Effector CD4-positive, alpha-beta T cell (primary cell): Measurements from ENCODE around the gene CLDN15.
A peak's percentile ranks its signal among the peaks of the same experiment; 100 is the strongest.
"Not testable (repeated sequence)": the region's sequence is repeated elsewhere in the genome, so short reads cannot be mapped to it uniquely, and the experiment has no call there.

Experiments used
- DNase-seq: peaks from one replicate; pipeline ENCODE4 v3.0.0-alpha.2; 2020
- total RNA-seq: gene quantifications from one replicate; lab custom pipeline; 2026; lab: John Stamatoyannopoulos, UW

Gene CLDN15, protein sequence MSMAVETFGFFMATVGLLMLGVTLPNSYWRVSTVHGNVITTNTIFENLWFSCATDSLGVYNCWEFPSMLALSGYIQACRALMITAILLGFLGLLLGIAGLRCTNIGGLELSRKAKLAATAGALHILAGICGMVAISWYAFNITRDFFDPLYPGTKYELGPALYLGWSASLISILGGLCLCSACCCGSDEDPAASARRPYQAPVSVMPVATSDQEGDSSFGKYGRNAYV
- 29.1 reads per million, percentile 55 among the genes with 10 or more reads in this experiment for total RNA-seq

- DNase-seq = no peak
Measured at GRCh38 chr7:101237206-101238067, at the start of gene CLDN15. Gene CLDN15, minus strand, starts transcription at chr7:101237802. Its CDS starts 221 bp downstream, at chr7:101237581.

- DNase-seq = no peak
Measured at GRCh38 chr7:101287032-101287431, 49.4 kb upstream of the CLDN15 start.

DNA sequence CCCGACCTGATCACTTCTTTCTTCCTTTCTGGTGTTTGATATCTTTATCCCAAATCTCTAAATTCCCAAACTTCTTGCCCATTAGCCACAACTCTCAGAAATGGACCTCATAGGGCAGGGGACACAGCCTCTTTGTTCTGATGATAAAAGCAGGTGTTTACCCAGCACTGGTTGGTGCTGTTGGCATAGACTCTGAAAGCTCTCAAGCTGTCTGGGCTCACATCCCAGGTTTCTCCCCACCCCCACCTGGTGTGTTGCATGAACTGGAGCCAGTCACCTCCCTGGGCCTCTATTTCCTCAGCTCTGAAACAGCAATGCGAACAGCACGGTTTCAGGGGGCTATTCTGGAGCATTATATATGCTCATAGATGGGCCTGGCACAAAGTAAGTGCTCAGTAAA lies 48.3 kb upstream of the CLDN15 start:
- not testable (repeated sequence) for DNase-seq

- no peak for DNase-seq
Measured at GRCh38 chr7:101285171-101285570, 47.6 kb upstream of the CLDN15 start.

DNA sequence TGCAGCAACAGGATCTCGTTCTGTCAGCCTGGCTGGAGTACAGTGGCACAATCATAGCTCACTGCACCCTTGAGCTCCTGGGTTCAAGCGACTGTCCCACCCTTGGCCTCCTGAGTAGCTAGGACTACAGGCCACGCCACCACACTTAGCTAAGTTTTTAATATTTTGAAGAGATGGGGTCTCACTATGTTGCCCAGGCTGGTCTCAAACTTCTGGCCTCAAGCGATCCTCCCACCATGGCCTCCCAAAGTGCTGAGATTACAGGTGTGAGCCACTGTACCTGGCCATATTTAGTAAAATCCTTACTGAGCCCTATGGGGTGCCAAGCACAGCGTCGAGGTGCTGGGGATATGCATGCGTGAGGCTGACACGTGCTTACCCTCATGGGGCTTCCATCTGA lies 43.3 kb upstream of the CLDN15 start:
- not testable (repeated sequence) for DNase-seq

- DNase-seq = no peak
Measured at GRCh38 chr7:101278461-101279292, 41.1 kb upstream of the CLDN15 start.

DNA sequence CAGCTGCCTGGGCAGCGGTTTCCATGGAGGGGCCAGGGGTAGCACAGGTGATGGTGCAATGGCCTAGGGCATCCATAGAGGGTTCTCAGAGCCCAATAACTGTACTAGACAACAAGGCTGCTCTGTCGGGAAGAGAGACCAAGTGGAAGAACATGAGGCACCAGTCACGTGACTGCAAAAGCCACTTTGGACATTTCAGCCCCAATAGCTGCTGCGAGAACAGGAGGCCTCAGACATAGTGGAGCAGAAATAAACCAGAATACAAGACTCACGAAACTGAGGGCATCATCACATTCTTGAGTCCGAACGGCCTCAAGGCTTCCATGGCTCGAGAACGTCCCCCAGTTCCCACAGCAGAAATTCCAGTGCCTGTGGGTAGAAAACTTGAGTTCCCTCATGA lies 39.6 kb upstream of the CLDN15 start:
- no peak for DNase-seq

- DNase-seq = no peak
Measured at GRCh38 chr7:101273206-101273605, 35.6 kb upstream of the CLDN15 start.

DNA sequence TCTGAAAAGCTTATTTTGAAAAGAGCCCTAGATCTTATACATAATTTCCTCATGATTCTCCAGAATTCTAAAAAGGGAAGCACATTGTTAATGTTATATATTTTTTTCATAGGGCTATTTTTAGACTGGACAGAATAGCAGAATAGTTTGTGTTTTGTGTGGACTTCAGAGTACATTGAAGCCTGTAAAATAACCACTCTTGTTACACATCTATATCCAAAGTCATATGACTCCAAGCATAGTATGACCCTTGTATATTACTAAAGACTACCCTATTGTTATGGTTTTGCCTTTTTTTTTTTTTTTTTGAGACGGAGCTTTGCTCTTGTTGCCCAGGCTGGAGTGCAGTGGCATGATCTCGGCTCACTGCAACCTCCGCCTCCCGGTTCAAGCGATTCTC lies 33.4 kb upstream of the CLDN15 start:
- DNase-seq = no peak

- no peak for DNase-seq
Measured at GRCh38 chr7:101269664-101270063, 32.1 kb upstream of the CLDN15 start.

GRCh38 chr7:101265622-101266516 lies 28.3 kb upstream of the CLDN15 start:
- no peak for DNase-seq

- not testable (repeated sequence) for DNase-seq
Measured at GRCh38 chr7:101264102-101264706, 26.6 kb upstream of the CLDN15 start.

- DNase-seq = no peak
Measured at GRCh38 chr7:101258243-101258731, 20.7 kb upstream of the CLDN15 start.

- no peak for DNase-seq
Measured at GRCh38 chr7:101255796-101256195, 18.2 kb upstream of the CLDN15 start.

GRCh38 chr7:101253199-101253598 lies 15.6 kb upstream of the CLDN15 start:
- not testable (repeated sequence) for DNase-seq

DNA sequence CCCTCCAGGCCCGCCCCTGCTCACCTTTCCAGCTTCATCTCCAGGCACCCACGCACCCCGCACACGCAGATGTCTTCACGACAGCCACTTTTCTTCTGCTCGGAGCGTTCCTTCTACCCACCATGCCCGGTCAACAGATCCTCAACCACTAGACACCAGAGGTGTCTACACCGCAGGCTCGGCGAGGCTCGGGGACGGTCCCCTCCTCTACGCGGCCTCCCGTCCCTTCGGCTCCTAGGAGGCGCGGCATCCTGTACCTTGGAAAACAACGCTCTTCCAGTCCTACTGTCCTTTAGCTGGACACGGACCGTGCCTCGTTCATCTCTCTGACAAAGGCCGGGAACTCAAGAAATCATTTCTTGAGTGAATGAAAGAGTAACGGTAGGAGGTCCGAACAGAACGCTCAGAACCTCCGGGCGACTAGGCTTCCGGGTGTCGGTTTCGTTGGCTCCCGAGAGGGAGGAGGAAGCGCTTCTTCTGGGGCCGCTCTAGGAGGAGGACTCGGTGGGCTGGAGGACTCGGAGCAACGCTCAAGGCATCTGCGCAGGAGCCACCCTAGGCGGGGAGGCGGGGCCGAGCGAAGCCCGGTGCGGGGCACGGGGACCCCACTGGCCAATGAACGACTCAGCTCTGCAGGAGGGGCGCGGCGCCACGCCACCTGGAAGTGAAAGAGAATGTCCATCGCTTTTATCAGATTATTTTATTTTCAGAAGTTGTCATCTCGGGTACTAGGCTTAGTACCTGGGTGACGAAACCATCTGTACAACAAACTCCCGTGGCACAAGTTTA lies 14.5 kb upstream of the CLDN15 start:
- peak; percentile 100 for DNase-seq

DNA sequence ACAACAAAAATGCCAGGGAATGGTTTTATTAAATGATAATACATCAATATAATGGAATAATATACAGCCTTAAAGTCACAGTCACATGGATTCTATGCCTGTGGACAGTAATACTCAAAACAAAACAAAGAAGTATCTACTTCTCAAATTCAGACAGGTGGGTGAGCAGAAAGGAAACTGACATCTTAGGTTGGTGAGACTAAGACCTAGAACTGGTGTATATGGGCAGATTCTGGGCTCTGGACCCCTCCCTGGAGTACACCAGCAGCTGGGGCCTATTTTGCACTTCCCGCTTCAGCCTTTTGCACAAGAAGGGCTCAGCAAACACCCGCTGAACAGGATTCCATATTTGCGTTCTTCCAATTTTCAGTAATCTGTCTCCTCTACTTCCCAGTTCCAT lies 12.7 kb upstream of the CLDN15 start:
- no peak for DNase-seq

DNA sequence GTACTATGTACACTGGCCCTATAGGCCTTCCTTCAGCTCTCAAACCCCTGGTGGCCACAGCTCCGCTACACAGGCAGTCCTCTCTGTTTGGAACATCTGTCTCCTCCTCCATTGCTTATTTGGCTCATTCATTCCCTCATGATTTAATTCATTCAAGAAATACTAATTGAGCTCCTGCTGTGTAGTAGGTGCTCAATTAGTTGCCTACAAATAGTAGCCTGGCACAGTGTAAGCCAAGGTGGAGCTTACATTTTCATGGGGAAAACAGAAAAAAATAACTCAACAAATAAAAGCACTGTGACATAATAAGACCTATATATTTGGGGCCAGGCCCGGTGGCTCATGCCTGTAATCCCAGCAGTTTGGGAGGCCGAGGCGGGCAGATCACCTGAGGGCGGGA lies 10.7 kb upstream of the CLDN15 start:
- no peak for DNase-seq

- DNase-seq = no peak
Measured at GRCh38 chr7:101245147-101245668, 7.6 kb upstream of the CLDN15 start.
